ENCODE data around the gene MGAT5.

Gene MGAT5

DNA sequence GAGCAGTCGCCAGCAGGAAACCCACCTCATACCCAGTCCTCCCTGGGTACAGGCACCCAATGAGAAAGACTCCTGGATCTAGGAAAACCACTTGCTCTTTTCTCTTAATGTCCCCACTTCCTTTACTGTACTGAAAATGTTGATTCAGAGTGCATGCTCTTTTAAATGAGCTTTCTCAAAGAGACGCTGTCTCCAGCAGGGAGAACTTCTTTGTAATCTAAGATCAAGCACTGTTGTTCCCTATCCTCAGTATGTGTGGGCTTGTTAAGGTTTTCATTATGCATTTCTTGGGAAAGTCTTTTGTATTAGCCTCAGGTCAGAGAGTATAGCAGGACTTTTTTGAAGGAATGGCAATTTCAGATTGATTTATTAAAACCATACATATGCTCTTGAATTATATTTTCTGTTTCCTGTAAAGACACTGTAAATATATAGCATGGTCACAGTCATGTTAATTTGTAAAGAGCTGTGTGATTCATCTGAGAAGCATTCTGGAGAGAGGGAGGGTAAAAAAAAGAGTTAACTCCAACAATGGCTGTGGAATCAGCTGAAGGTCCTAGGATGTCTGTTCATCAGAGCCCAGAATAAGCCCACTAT, 178.1 kb downstream of the MGAT5 start:
- DNase-seq, result no peak

DNA sequence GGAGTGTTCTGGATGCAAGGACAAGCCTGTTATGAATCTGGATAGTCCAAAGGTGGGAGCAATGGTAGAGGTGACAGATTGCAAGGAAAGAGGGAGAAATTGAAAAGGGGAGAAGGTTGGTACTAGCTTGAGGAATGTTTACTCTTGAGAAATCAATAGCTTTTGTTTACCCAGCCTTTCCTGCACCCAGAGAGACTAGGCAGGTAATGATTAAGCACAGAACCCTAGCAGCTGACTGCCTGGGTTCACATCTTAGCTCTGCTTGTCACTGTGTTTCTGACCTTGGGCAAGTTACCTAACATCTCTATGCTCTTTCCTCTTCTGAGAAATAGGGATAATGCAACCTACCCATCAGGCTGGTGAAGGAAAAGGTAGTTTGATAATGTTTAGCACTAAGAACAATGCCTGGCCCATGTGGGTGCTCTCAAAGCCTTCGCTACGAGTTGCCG, 178.6 kb downstream of the MGAT5 start:
- no peak for DNase-seq

DNA sequence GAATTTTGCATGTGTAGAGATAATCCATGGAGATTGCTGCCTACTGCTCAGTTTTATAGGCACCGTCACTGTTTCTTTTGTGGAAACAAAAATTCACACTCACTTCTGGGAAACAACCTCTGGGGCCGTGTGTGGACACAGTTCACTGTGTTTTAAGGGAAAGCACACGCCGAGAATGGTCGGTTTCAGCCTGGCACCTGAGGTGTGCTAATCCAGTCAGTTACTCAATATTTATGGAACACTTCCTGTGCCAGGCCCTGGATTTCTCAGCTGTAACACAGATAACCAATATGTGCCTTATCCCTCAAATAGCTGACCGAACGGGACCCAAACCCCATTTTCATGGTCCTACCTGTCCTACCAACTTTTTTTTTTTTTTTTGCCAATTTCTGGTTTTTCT, 179.6 kb downstream of the MGAT5 start:
- DNase-seq, result no peak

DNA sequence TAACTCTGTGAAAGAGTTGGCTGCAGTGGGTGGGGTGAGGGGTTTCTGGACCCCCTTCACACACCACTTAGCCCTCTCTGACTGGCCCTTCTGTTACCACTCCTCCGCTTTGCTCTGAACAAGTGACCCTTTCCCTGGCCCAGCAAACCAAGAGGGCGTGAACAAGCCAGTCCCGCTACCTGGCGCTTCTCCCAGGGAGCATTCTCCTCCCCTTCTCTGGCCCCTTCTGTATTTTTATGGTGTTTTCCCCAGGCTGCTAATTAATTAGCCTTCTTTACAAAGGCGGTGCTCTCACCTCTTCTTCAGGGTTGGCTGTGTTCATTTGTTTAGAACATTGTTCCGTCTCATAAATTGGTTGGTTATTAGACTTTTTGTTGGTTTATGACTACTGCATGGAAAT, 180.1 kb downstream of the MGAT5 start:
- DNase-seq, result no peak

DNA sequence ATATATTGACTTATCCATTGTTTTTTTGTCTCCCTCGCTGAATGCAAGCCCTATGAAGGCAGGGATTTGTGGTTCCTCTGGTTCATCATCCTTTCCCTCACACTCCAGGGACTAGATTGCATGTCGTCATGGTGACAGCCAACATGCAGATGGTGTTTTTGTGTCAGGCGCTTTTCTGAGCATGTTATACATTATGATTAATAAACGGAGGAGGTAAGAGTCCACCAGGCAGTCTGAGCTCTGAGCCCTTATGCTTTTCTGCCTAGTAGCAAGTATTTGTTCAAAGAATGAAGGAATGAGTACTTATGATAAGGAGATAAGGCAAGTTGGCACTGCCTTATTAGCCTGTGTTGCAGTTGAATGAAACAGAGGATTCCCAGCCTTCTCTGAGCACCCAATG, 181.6 kb downstream of the MGAT5 start:
- DNase-seq, result no peak

DNA sequence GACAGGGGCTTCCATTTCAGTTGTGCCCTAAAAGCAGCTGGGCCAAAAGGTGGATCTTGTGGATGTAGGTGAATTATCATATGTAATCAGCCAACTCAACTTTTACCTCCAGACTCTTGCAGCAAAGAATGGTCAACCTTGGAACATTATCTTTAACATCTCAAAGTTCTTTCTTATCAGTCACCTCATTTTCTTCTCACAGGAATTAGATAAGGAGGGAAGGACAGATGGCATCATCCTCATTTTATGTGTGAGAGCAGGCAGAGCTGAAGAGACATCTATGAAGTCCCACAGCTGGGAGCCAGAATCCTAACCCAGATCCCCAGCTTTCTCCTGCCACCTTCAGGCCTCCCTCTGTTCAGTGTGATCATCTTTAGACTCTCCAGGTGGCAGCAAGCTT, 182.1 kb downstream of the MGAT5 start:
- DNase-seq, result no peak

DNA sequence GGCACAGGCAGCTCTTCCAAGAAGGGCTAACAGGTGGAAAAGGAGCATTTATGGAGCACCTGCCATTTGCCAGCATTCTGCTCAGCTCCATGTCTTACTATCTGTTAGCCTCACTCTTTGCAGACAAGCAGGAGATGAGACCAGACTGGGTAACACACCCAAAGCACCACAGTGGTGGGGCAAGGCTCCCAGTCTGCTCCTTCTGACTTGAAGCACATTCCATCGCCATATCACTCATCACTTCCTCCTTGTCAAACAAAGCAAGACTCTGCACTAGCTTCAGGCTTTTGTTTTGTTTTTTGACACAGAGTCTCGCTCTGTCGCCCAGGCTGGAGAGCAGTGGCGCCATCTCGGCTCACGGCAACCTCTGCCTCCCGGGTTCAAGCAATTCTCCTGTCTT, 182.8 kb downstream of the MGAT5 start:
- no peak for DNase-seq

DNA sequence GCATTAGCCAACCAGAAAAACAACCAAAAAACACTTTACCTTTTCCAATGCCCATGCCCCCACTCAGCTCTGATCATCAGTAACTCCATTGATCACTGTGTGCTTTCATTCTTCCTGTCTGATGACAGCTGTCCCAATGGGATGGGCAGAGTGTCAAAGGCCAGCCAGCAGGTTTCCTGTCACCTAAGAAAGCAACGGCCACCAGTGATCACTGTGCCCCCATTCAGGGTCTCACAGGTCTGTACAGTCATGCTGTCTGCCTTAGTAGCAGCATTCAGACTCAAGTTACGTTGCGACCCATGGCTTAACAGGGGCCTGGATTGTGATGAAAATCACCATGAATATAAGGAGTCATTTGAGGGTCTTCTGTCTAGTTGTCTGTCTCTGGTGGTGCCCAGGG, 184.5 kb downstream of the MGAT5 start:
- no peak for DNase-seq

DNA sequence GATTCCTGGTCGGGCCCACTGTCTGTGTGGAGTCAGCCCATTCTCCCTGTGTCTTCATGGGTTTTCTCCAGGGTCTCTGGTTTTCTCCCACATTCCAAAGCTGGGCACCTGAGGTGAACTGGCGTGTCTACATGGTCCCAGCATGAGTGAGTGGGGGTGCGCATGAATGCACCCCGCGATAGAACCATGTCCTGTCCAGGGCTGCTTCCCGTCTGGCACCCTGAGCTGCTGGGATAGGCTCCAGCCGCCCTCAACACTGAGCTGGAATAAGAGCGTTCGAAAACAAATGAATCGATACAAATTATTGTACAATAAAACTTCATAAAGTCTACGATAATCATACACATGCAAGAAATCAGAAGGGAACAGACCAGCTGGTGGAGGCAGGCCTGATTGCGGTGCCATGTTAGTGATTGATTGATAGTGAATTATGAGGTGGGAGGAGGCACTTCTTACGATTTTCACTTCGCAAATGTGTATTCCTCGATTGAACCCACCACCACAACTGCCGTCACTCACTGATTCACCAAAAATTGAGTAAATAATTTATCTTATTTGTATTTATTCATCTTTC, 186.6 kb downstream of the MGAT5 start:
- no peak for DNase-seq

DNA sequence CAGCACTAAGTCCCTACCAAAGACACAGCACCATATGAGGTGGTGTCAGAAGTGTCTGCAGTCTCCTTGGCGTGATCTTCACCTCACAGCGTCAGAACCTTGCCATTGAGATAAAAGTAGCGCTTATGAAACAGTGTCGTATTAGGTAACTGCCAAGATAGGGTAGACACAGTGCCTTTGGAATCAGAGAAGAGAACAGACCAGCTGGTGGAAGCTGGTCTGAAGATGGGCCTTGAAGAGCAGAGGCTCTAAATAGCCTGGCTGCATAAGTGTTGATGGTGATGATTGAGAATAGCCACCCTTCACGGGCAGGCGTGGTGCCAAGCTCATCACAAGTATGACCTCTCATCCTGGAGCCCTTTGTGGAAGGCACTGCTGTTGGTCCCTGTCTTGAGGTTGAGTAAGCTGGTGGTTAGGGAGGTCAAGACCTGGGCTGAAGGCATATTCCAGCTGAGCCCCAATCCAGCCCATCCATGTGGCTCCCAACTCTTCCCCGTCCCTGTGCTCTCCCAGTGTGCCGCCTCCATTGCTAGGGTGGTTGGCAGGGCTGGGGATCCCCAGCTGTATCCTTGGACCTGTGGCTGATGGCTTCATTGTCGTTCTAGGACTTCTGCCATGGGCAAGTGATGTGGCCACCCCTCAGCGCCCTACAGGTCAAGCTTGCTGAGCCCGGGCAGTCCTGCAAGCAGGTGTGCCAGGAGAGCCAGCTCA, 187.4 kb downstream of the MGAT5 start:
- DNase-seq, result no peak

DNA sequence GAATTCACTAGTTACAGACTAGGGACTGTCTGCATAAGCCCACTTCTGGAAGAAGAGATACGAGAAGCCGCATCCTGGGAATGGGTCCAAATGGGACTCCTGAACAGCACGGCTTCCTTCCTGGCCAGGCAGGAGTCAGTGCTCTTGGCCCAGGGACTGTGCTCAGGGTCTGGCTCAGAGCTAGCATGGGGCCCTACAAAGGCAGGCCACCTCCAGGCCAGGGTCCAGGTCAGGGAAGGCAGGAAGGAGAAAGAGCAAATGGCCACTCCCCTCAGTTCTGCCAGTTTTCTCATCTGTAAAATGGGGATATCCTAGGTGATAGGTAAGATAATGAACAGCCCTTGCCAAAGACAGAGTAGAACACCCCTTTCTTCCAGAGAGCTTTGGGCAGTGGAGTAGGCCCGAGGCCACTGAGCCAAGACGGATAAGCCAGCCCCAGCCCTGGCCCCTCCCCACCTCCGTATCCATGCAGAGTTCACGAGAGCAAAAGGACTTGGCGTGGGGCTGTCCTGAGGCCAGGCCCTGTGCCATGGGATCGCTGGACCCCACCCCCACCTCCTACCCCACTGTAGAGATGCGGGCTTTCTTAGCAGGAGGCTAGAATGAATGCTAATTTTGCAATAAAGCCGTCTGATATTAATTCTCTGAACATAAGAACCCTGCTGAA, 190.1 kb downstream of the MGAT5 start:
- DNase-seq, result no peak

DNA sequence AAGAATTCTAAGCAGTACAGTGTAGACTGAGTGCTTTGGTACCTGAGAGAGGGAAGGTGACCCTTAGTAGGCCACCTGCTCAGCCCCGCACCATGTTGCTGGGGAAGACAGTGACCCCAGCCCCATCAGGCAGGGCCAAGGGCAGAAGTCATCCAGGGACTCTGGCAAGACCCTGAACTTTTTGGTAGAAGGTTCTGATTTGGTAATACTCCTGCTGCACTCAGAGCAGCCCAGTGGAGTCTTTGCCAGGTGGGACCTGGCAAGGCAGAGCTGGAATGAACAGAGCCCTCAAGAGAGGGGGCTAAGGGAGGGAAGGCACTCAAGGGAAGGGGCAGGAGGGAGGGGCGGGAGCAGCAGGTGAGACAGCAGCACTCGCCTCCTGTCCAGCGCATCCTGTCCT, 191.2 kb downstream of the MGAT5 start:
- no peak for DNase-seq

DNA sequence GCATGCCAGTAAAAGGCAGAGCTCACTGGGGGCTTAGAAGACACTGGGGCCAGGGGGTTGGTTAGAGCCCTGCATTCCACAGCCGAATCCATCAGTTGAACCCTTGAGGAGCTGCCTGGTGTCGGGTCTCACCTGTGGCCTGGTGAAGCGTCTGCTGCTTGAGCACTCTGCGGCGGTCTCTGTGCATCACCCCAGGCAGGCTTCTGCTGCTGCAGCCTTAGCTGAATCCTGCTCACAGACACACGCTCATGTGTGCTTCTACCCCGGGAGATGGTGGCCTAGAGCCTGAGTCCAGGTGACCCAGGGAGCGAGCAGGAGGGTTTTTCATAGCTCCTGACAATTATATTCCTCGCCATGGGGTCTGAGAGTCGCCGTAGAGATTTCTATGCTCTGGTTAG, 192.1 kb downstream of the MGAT5 start:
- DNase-seq, result no peak

DNA sequence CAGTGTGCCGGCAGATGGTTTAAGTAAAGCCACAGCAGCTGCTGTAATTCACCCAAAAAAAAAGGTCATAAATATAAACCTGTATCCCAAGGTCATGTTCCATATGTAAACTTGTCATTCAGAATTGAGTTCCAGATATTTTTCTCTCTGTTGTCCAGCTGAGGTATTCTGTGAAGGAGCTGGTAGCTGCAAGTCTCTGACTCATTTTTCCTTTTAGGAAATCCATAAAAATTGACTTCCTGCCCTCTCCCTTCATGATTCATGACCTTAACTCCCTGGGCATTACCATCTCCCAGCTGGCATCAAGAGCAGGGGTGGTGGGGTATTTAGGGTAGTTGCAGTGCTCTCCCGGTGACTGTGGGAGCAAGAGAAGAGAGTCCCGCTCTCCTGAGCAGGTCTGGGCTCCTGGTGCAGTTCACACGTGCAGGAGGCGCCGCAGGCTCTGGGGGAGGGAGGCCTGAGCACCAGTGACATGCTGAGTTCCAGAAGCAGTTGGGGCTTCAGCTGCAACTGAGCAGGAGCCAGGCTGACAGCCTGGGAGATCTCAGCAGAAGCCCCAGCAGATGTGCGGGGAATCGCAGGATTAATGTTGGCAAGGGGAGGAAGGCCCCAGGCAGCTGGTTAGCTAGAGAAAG, 192.6 kb downstream of the MGAT5 start:
- DNase-seq, result no peak

DNA sequence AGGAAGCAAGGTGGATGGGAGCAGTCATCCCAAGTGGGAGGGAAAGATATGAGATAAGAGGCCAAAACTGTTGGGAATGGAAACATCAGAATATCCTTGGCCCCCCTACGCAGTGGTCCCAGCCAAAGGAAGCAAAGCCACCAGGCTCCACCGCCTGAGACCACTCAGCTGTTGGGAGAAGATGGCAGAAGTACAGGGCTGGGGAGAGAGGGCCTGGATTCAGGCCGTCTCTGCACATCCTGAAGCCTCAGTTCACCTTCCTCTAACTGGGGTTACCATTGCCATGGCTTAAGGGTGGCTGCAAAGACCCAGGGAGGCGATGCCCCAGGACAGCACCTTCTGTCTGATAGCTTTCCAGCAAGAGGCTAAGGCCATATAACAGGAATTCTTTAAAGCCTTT, 193.8 kb downstream of the MGAT5 start:
- DNase-seq, result no peak

DNA sequence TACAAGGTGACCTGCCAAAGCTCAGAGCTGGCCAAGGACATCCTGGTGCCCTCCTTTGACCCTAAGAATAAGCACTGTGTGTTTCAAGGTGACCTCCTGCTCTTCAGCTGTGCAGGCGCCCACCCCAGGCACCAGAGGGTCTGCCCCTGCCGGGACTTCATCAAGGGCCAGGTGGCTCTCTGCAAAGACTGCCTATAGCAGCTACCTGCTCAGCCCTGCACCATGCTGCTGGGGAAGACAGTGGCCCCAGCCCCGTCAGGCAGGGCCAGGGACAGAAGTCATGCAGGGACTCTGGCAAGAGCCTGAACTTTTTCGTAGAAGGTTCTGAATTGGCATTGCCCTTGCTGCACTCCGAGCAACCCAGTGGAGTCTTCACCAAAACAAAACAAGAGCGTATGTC, 194.8 kb downstream of the MGAT5 start:
- no peak for DNase-seq

DNA sequence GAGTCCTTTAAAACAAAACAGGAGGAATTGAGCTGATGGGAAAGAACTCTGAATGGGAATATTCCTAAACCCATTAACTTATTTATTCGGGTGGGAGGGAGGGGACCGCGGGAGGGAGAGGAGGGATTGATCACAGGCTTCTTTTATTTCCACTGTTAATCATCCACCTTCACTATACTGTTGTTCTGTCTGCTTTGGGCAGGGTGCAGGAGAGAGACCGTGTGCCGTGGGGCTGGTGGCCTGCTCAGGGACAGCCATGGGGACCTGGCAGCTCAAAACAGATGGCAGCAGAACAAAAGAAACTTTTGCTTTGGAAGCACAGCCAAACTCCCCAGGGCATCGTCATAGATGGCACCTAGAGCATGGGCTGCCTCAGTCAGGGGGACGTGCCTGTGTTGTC, 195.3 kb downstream of the MGAT5 start:
- DNase-seq, result no peak

DNA sequence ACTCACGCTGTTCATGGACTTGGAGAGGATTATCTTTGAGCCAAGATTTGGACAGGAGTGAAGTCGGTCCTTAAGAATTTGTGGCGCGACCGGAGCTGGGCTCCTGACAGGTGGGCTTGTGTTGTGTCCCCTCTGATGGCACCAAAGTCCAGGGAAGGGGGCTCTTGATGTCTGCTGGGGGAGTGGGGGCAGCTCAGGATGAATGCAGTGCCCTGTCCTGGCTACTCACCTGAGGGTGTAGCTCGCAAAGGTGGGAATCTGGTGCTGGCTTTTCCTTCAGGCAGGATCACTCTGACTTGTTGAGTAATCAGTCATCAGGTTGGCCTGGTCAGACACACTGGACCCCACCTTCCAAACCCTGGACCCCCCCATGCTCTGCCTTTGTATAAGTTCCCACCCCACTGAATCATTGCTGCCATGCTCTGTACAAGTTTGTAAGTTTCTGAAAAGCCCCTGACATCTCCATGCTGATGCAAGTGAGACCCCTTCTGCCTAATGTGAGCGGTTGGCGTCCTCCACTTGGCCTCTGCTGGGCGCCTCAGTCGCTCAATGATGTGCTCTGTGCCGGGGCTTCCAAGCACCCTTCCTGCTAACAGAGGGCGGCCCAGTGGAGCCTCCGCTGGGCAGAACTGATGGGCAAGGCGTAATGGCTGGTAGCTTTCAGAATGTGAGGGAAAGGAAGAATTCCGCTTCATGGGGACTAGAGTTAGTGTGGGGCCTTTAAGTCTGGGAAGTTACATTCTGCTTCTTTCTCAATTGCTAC, 196.1 kb downstream of the MGAT5 start:
- DNase-seq, result no peak

DNA sequence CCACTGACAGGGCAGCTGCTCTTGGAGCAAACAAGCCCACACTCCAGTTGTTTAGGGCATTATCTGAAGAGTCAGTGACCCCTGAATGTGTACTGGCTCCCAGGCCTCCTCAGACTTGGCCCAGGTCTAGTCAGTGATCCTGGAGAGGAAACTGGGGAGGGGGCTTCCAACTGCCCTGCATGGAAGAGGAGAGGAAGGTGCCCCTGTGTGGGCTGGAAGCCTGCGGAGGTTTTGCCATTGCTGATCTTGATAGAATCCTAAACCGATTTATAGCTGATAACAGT, 197.4 kb downstream of the MGAT5 start:
- no peak for DNase-seq

DNA sequence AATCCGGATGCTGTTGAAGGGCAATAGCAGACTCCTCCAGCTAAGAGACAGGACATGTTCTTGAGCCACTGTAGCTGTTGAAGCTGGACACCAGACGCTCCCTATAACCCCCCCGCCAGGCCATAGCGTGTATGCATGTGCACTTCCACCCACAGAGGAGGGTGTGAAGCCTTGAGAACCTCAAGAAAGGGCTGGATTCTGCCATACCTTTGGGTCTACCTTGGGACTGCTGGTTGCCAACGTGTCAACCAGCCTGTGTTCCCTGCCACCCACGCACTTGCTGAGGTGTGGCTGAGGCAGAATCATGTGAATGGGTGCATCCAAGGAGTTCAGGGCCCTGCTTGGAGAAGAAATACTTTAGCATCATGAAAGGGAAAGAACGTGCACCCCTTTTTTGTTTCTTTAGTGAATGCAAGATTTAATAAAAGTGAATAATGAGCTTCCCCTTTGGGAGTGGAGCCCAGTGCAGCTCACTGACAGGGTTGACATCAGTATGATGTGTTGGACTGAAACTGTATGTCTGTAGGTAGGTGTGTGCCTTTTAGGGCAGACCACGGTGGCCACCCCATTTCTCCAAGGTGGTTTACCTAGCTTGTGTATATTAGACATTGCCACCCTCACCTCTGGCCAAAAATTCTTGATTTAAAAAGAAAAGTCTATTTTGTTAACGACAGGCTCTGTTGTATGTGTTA, 198.3 kb downstream of the MGAT5 start:
- no peak for DNase-seq

DNA sequence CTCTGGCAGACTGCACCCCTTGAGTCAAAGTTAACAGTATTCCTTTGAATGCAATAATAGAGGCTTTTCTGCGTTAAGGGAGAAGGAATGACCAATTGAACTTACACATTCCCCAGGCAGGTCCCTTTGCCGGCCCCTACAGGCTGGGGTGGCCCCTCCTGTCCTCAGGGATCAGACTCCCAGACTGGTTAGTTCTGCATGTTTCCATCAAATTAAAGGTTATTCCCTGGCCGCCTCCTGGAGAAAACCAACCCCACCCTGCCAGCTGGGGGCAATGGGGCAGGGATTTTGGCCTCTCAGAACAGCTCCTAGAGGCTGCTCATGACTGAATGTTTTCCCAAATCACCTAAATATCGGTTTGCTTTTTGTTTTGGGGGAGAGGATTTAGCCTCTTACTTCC, 199.6 kb downstream of the MGAT5 start:
- no peak for DNase-seq

DNA sequence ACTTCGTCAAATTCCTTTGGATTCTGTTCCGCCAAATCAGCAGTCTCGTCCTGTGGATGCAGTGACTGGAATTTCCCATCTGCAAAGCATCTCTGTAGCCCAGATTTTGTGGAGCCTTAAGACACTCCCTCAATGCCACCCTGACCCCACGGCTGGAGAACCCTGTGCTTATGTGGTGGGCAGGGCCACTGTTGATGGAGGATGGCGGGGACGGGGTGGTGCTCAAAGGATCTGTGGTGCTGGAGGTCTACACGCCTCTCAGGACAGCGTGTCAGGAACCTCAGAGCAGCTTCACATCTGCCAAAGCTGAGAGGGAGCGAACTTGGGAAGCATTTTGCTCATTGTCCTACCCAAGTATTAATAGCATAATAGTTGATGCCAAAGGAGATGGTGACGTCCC, 200.1 kb downstream of the MGAT5 start:
- DNase-seq, result no peak

DNA sequence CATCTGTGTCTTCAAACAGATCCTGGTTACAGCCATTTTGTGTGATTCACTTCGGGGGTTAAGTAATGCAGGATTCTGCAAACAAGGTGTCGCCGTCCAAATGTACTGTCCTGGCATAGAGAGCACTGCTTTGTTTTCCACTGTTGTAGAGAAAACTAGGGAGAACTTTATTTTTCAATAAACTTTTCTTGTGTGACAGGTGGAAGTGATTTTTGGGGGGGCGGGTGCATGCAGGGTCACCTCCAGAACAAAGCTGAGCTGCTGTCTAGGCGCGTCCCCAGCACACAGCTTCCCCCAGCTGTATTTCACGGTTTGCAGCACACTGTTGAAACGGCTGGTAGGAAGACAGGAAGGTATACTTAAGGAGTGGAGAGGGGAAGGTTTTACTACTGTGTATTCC, 200.6 kb downstream of the MGAT5 start:
- no peak for DNase-seq

Data from RPMI8226 (cell line).